Activated CD8-positive, alpha-beta T cell treated with anti-CD3 and anti-CD28 coated beads for 36 hours (primary cell): ENCODE data around the gene KDELR1. TPM values are rescaled to one million over a fixed set of nuclear protein-coding genes. Genes with fewer than 3 reads are reported as not detected.

ENCODE experiments used
- ATAC-seq: fragments of 200-7000 bp; cut with Tn5 transposase; one replicate; pipeline ENCODE4 v1.10.0; 2021; ENCODE audit warnings: mild to moderate bottlenecking, moderate library complexity
- CTCF ChIA-PET: fragments of 350-600 bp; sonication (Branson Sonifier 250); formaldehyde crosslinking; loops from one replicate; lab custom pipeline; 2021; ENCODE audit warnings: antibody characterized with exemption; lab: Charles Lee
- POLR2A ChIA-PET: fragments of 350-600 bp; sonication (Branson Sonifier 250); formaldehyde crosslinking; loops from one replicate; lab custom pipeline; 2021; ENCODE audit warnings: antibody characterized with exemption; lab: Charles Lee
- DNase-seq: peaks from one replicate; pipeline ENCODE4 v3.0.0-alpha.2; 2020
- H3K27ac Mint-ChIP-seq: one replicate; pipeline ENCODE4 v1.8.0; 2021; ENCODE audit warnings: mild to moderate bottlenecking, mixed read lengths
- H3K27me3 Mint-ChIP-seq: one replicate; pipeline ENCODE4 v1.8.0; 2021; ENCODE audit warnings: mixed read lengths
- H3K36me3 Mint-ChIP-seq: one replicate; pipeline ENCODE4 v1.8.0; 2021; ENCODE audit warnings: low read depth, mixed read lengths
- H3K4me1 Mint-ChIP-seq: one replicate; pipeline ENCODE4 v1.8.0; 2021; ENCODE audit warnings: low read depth, mixed read lengths
- H3K4me3 Mint-ChIP-seq: one replicate; pipeline ENCODE4 v1.8.0; 2021; ENCODE audit warnings: mild to moderate bottlenecking, moderate library complexity, mixed read lengths
- H3K9me3 Mint-ChIP-seq: one replicate; pipeline ENCODE4 v1.8.0; 2021; ENCODE audit warnings: mixed read lengths
- intact Hi-C: fragments of 100-400 bp; cut with micrococcal nuclease; formaldehyde crosslinking; loops from one replicate; pipeline ENCODE4 v1.10.0; 2022
- total RNA-seq, 2 experiments: library from RNA; stranded (reverse); gene quantifications; one replicate each; pipeline ENCODE4 v1.2.3, GENCODE V29; 2021
- TF ChIP-seq, protein P1 (sequence below): fragments of 200-600 bp; IDR thresholded peaks from one replicate; pipeline ENCODE4 v1.8.0; 2022; ENCODE audit warnings: antibody characterized with exemption, mild to moderate bottlenecking

Gene KDELR1
- total RNA-seq, 2 experiments from 2014 or later: 66.3 to 66.7 TPM

DNA sequence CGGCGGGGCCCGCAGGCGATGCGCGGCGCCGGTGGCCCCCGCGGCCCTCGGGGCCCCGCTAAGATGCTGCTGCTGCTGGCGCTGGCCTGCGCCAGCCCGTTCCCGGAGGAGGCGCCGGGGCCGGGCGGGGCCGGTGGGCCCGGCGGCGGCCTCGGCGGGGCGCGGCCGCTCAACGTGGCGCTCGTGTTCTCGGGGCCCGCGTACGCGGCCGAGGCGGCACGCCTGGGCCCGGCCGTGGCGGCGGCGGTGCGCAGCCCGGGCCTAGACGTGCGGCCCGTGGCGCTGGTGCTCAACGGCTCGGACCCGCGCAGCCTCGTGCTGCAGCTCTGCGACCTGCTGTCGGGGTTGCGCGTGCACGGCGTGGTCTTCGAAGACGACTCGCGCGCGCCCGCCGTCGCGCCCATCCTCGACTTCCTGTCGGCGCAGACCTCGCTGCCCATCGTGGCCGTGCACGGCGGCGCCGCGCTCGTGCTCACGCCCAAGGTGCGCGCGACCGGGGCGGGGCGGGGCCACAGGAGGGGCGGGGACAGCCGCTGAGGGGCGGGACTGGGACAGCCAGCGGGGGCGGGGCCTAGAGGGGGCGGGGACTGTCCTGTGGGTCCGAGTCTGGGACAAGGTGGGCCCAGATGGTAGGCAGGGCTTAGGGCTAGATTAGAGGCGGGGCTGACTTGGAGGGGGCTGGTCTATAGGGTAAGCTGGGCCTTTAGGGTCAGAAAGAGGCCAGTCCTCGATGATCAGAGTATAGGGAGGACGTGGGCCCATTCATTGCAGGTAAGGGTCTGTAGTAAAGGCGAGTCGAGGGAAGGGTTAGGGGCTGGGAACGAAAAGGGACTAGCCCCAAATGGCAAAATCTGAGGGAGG lies 7.3 kb upstream of the KDELR1 start:
- Mint-ChIP-seq H3K36me3 (no peaks in the 10 kb centered on the region), H3K27ac (no peak overlapping the region), H3K27me3 (peaks cover 36% of the 10 kb centered on the region), H3K9me3 (peaks cover 6% of the 10 kb centered on the region), H3K4me3 (peak overlapping the region; percentile 82), H3K4me1 (peaks cover 43% of the 10 kb centered on the region)
- TF ChIP-seq, protein P1, sequence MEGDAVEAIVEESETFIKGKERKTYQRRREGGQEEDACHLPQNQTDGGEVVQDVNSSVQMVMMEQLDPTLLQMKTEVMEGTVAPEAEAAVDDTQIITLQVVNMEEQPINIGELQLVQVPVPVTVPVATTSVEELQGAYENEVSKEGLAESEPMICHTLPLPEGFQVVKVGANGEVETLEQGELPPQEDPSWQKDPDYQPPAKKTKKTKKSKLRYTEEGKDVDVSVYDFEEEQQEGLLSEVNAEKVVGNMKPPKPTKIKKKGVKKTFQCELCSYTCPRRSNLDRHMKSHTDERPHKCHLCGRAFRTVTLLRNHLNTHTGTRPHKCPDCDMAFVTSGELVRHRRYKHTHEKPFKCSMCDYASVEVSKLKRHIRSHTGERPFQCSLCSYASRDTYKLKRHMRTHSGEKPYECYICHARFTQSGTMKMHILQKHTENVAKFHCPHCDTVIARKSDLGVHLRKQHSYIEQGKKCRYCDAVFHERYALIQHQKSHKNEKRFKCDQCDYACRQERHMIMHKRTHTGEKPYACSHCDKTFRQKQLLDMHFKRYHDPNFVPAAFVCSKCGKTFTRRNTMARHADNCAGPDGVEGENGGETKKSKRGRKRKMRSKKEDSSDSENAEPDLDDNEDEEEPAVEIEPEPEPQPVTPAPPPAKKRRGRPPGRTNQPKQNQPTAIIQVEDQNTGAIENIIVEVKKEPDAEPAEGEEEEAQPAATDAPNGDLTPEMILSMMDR: no peak
- CTCF ChIA-PET: no interaction called here
- POLR2A ChIA-PET: no interaction called here
- ATAC-seq (peak; percentile 77), DNase-seq (peak; percentile 92)
- intact Hi-C loops: no loop called here

DNA sequence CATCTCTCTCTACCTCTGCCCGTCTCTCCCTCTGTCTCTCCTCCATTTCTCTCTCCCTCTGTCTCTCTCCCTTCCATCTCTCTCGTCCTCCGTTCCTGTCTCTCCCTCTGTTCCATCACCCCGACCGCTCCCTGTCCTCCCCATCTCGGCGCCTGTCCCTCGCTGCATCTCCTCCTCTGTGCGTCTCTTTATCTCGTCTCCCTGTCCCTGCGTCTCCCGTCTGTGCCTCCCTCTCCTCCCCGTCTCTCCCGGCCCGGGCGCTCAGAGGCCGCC lies 6.7 kb upstream of the KDELR1 start:
- ChIA-PET CTCF (no interaction called here), POLR2A (no interaction called here)
- DNase-seq (no peak), ATAC-seq (no peak)
- Mint-ChIP-seq H3K36me3 (no peaks in the 10 kb centered on the region), H3K27ac (peak overlapping the region; percentile 81), H3K4me3 (peak overlapping the region; percentile 82), H3K27me3 (peaks cover 37% of the 10 kb centered on the region), H3K9me3 (peaks cover 6% of the 10 kb centered on the region), H3K4me1 (peaks cover 40% of the 10 kb centered on the region)
- intact Hi-C loops: no loop called here
- TF ChIP-seq, protein P1: no peak

DNA sequence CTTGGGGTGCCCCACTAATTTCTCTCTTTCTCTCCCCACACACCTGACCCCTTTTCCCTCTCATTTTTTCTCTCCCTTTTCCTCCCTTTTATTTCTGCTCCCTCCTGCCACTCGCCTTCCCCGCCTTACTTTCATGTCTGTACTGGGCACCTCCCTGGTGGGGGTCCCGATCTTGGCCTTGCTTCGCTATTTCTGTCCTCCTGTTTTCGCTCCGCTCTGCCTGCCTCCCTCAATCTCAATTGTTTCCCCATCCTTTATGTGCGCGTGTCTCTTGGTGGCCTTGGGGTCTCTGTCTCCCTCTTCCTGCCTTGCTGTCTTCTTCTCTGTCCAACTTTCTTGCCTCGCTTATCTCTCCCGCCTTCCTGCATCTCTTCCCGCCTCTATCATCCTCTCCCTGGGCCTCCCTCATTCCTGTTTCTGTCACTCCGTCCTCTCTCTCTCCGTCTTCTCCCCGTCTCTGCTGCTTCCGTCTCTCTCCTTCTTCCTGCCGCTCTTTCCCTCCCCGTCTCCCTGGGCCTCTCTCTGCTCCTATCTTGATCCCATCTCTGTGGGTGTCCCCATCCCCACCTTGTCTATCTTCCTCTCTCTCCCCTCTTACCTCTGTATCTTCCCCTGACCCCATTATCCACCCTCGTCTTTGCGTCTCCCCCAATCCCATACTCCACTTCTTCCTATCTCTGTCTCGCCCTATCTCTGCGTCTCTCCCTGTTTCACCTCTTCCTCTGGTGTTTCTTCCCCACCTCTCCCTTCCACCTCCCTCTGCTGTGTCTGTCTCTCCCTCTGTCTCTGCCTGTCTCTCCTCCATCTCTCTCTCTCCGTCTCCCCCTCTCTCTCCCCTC lies 6.1 kb upstream of the KDELR1 start:
- H3K9me3 Mint-ChIP-seq: peaks cover 6% of the 10 kb centered on the region
- ChIA-PET CTCF (no interaction called here), POLR2A (no interaction called here)
- intact Hi-C loops: no loop called here
- H3K36me3 Mint-ChIP-seq: no peaks in the 10 kb centered on the region
- DNase-seq (no peak), ATAC-seq (no peak)
- peak overlapping the region; percentile 81 for H3K27ac Mint-ChIP-seq
- H3K4me1 Mint-ChIP-seq: peaks cover 42% of the 10 kb centered on the region
- H3K4me3 Mint-ChIP-seq: peak overlapping the region; percentile 82
- H3K27me3 Mint-ChIP-seq: peaks cover 41% of the 10 kb centered on the region
- TF ChIP-seq, protein P1: no peak

DNA sequence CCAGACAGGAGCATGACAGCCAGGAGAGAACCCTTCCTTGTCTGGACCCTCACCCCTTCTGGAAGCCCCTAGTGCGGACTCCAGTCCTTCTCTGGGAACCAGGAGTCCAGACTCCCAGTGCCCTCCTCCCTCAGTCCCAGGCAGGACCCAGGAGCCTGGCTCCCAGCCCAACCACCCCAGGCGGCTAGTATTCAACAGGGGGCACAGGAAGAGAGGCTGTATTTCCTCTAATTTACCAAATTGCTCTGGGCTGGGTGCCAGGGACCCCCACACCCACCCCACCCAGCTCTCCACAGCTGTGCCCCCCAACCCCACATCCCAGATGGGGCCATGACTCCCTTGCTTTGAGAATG lies 5.4 kb upstream of the KDELR1 start:
- intact Hi-C loops: no loop called here
- POLR2A ChIA-PET: no interaction called here
- Mint-ChIP-seq H3K27me3 (peaks cover 41% of the 10 kb centered on the region), H3K9me3 (peaks cover 6% of the 10 kb centered on the region), H3K4me3 (no peak overlapping the region), H3K36me3 (no peaks in the 10 kb centered on the region), H3K4me1 (peaks cover 42% of the 10 kb centered on the region), H3K27ac (no peak overlapping the region)
- no peak for DNase-seq
- no peak for ATAC-seq
- TF ChIP-seq, protein P1: no peak
- CTCF ChIA-PET: no interaction called here
